ENCODE measurements around the gene TM7SF3.
A peak's percentile ranks its signal among the peaks of the same experiment; 100 is the strongest.
"Not testable (repeated sequence)": the region's sequence is repeated elsewhere in the genome, so short reads cannot be mapped to it uniquely, and the experiment has no call there.

The TM7SF3 gene

DNA sequence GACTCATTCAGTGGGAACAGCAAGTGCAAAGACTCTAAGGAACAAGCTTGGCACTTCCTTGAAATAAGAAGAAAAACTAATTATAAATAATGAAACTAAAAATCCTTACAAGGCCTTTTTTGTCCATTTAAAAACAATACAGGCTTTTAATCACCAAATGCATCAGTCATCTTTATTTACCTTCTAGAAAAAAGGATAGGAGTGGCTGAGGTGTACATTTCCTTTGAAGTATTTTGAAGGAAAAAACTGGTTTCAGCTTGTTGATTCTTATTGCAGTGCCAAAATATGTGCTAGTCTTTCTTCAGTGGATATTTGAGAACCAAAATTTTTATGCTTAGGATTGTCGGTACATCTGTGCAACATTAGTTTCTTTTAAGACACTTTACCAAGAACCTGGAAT lies 38.0 kb upstream of the TM7SF3 start:
- TF ChIP-seq, protein P1, sequence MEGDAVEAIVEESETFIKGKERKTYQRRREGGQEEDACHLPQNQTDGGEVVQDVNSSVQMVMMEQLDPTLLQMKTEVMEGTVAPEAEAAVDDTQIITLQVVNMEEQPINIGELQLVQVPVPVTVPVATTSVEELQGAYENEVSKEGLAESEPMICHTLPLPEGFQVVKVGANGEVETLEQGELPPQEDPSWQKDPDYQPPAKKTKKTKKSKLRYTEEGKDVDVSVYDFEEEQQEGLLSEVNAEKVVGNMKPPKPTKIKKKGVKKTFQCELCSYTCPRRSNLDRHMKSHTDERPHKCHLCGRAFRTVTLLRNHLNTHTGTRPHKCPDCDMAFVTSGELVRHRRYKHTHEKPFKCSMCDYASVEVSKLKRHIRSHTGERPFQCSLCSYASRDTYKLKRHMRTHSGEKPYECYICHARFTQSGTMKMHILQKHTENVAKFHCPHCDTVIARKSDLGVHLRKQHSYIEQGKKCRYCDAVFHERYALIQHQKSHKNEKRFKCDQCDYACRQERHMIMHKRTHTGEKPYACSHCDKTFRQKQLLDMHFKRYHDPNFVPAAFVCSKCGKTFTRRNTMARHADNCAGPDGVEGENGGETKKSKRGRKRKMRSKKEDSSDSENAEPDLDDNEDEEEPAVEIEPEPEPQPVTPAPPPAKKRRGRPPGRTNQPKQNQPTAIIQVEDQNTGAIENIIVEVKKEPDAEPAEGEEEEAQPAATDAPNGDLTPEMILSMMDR (conservative IDR thresholded peaks at IDR 0.05; ENCODE audit: low read length), result no peak

GRCh38 chr12:27048822-27049752 lies 34.9 kb upstream of the TM7SF3 start:
- no peak overlapping the region for H3K4me3 ChIP-seq (ENCODE audit: low read length)
- DNase-seq (ENCODE audit: low read depth), result peak; percentile 23
- TF ChIP-seq, protein P1 (conservative IDR thresholded peaks at IDR 0.05; ENCODE audit: low read length), result no peak

More for the DNA sequence above, 38.0 kb upstream of the TM7SF3 start:
- no peak overlapping the region for H3K4me3 ChIP-seq (ENCODE audit: low read length)
- DNase-seq (ENCODE audit: low read depth), result no peak

- not testable (repeated sequence) for DNase-seq (ENCODE audit: low read depth)
These were observed 27.8 kb upstream of the TM7SF3 start for GRCh38 chr12:27042018-27042417.

GRCh38 chr12:27040637-27041036 lies 26.5 kb upstream of the TM7SF3 start:
- not testable (repeated sequence) for DNase-seq (ENCODE audit: low read depth); H3K4me3 ChIP-seq (ENCODE audit: low read length)

More at GRCh38 chr12:27042018-27042417, 27.8 kb upstream of the TM7SF3 start:
- not testable (repeated sequence) for H3K4me3 ChIP-seq (ENCODE audit: low read length)

- no peak for DNase-seq (ENCODE audit: low read depth)
- TF ChIP-seq, protein P1 (conservative IDR thresholded peaks at IDR 0.05; ENCODE audit: low read length), result no peak
- H3K4me3 ChIP-seq (ENCODE audit: low read length), result no peak overlapping the region
These were observed 20.6 kb upstream of the TM7SF3 start for GRCh38 chr12:27034607-27035293.

GRCh38 chr12:27032679-27033078 lies 18.5 kb upstream of the TM7SF3 start:
- H3K4me3 ChIP-seq (ENCODE audit: low read length), result no peak overlapping the region
- TF ChIP-seq, protein P1 (conservative IDR thresholded peaks at IDR 0.05; ENCODE audit: low read length), result no peak
- DNase-seq (ENCODE audit: low read depth), result no peak

GRCh38 chr12:27031531-27031930 lies 17.3 kb upstream of the TM7SF3 start:
- H3K4me3 ChIP-seq (ENCODE audit: low read length), result no peak overlapping the region
- DNase-seq (ENCODE audit: low read depth), result peak; percentile 14
- TF ChIP-seq, protein P1 (conservative IDR thresholded peaks at IDR 0.05; ENCODE audit: low read length), result no peak

DNA sequence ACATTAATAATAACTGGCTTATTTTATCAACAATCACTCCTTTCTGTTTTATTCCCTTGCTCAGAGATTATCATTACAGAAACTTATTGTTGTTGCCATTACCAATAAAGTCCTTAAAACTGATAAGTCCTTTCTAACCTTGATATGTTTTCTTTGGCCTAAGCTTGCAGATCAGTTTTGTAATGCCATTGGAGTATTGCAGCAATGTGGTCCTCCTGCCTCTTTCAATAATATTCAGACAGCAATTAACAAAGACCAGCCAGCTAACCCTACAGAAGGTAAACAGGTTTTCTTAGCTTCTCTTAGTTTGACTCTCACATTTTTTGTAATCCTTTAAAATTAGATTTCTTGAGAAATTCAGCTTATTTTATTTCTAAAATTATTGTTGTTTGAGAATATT lies 12.1 kb upstream of the TM7SF3 start:
- TF ChIP-seq, protein P1 (conservative IDR thresholded peaks at IDR 0.05; ENCODE audit: low read length), result no peak
- DNase-seq (ENCODE audit: low read depth), result no peak
- no peak overlapping the region for H3K4me3 ChIP-seq (ENCODE audit: low read length)
